ENCODE measurements around the gene FAM168B.
A peak's percentile ranks its signal among the peaks of the same experiment; 100 is the strongest.
"Not testable (repeated sequence)": the region's sequence is repeated elsewhere in the genome, so short reads cannot be mapped to it uniquely, and the experiment has no call there.

Gene FAM168B

GRCh38 chr2:131120815-131121317, 27.6 kb upstream of the FAM168B start:
- no peak for TF ChIP-seq CTCF (IDR thresholded peaks at IDR 0.05)
- H3K27ac Mint-ChIP-seq: peak overlapping the region; percentile 95
- no peak for DNase-seq
- peaks cover 17% of the 10 kb centered on the region for H3K4me1 Mint-ChIP-seq
- H3K36me3 Mint-ChIP-seq (ENCODE audit: low read depth): peaks cover 64% of the 10 kb centered on the region
- H3K27me3 Mint-ChIP-seq (ENCODE audit: low read depth, poor library complexity): no peaks in the 10 kb centered on the region
- no peaks in the 10 kb centered on the region for H3K9me3 Mint-ChIP-seq
- no peak overlapping the region for H3K4me3 Mint-ChIP-seq

GRCh38 chr2:131115752-131116151, 22.5 kb upstream of the FAM168B start:
- peaks cover 37% of the 10 kb centered on the region for H3K4me1 Mint-ChIP-seq
- peaks cover 8% of the 10 kb centered on the region for H3K9me3 Mint-ChIP-seq
- peaks cover 70% of the 10 kb centered on the region for H3K36me3 Mint-ChIP-seq (ENCODE audit: low read depth)
- H3K4me3 Mint-ChIP-seq: no peak overlapping the region
- DNase-seq: no peak
- no peak overlapping the region for H3K27ac Mint-ChIP-seq
- peaks cover 4% of the 10 kb centered on the region for H3K27me3 Mint-ChIP-seq (ENCODE audit: low read depth, poor library complexity)
- no peak for TF ChIP-seq CTCF (IDR thresholded peaks at IDR 0.05)

GRCh38 chr2:131114950-131115349, 21.7 kb upstream of the FAM168B start:
- Mint-ChIP-seq H3K36me3 (ENCODE audit: low read depth) (peaks cover 73% of the 10 kb centered on the region), H3K27ac (peak overlapping the region; percentile 74), H3K4me1 (peaks cover 41% of the 10 kb centered on the region)
- not testable (repeated sequence) for H3K4me3 Mint-ChIP-seq; H3K27me3 Mint-ChIP-seq (ENCODE audit: low read depth, poor library complexity); H3K9me3 Mint-ChIP-seq; DNase-seq

GRCh38 chr2:131113566-131114227, 20.4 kb upstream of the FAM168B start:
- Mint-ChIP-seq H3K27me3 (ENCODE audit: low read depth, poor library complexity) (peaks cover 4% of the 10 kb centered on the region), H3K4me3 (no peak overlapping the region), H3K36me3 (ENCODE audit: low read depth) (peaks cover 79% of the 10 kb centered on the region), H3K27ac (no peak overlapping the region), H3K4me1 (peaks cover 41% of the 10 kb centered on the region), H3K9me3 (peaks cover 8% of the 10 kb centered on the region)
- DNase-seq: no peak
- no peak for TF ChIP-seq CTCF (IDR thresholded peaks at IDR 0.05)

- H3K27ac Mint-ChIP-seq: peak overlapping the region; percentile 68
Observed at GRCh38 chr2:131112529-131112928, 19.3 kb upstream of the FAM168B start.

More at GRCh38 chr2:131112529-131112928, 19.3 kb upstream of the FAM168B start:
- DNase-seq: no peak
- no peak overlapping the region for H3K4me3 Mint-ChIP-seq
- peaks cover 4% of the 10 kb centered on the region for H3K27me3 Mint-ChIP-seq (ENCODE audit: low read depth, poor library complexity)
- peaks cover 8% of the 10 kb centered on the region for H3K9me3 Mint-ChIP-seq
- TF ChIP-seq CTCF (IDR thresholded peaks at IDR 0.05): no peak
- H3K36me3 Mint-ChIP-seq (ENCODE audit: low read depth): peaks cover 76% of the 10 kb centered on the region
- peaks cover 41% of the 10 kb centered on the region for H3K4me1 Mint-ChIP-seq
